Progenitor cell of endocrine pancreas (in vitro differentiated cells): ENCODE data around the gene ARIH2. TPM values are rescaled to one million over a fixed set of nuclear protein-coding genes. Genes with fewer than 3 reads are reported as not detected.
A peak's percentile ranks its signal among the peaks of the same experiment; 100 is the strongest.

Experiments used
- DNase-seq: peaks from one replicate; pipeline ENCODE4 v3.0.0; 2021; ENCODE audit warnings: low spot score; ENCODE audit not compliant: unreplicated experiment
- H3K27ac Mint-ChIP-seq: 2 replicates; pipeline ENCODE4 v1.8.0; 2021; ENCODE audit warnings: mild to moderate bottlenecking, moderate library complexity, mixed read lengths
- H3K27me3 Mint-ChIP-seq: 2 replicates; pipeline ENCODE4 v1.8.0; 2021; ENCODE audit warnings: mixed read lengths
- H3K36me3 Mint-ChIP-seq: 2 replicates; pipeline ENCODE4 v1.8.0; 2022; ENCODE audit warnings: mixed read lengths; ENCODE audit not compliant: insufficient read depth
- H3K4me1 Mint-ChIP-seq: 2 replicates; pipeline ENCODE4 v1.8.0; 2021; ENCODE audit warnings: low read depth, mixed read lengths
- H3K4me3 Mint-ChIP-seq: 2 replicates; pipeline ENCODE4 v1.8.0; 2021; ENCODE audit warnings: low read depth, mild to moderate bottlenecking, moderate library complexity, mixed read lengths
- H3K9me3 Mint-ChIP-seq: 2 replicates; pipeline ENCODE4 v1.8.0; 2021; ENCODE audit warnings: low read depth, mixed read lengths
- CTCF ChIP-seq: fragments of 200-600 bp; sonication (generic); IDR thresholded peaks from one replicate; pipeline ENCODE4 v1.5.0; 2021; ENCODE audit warnings: antibody characterized with exemption, mild to moderate bottlenecking; ENCODE audit not compliant: unreplicated experiment
- total RNA-seq: library from RNA; stranded (reverse); gene quantifications from 2 replicates; pipeline ENCODE4 v1.2.1, GENCODE V29; 2021

ARIH2 gene
- total RNA-seq, 1 donor from 2014 or later: 105 TPM

GRCh38 chr3:49017229-49017970 is 98.8 kb downstream of the ARIH2 start:
- H3K4me1 Mint-ChIP-seq: peaks cover 16% of the 10 kb centered on the region
- no peaks in the 10 kb centered on the region for H3K27me3 Mint-ChIP-seq
- no peaks in the 10 kb centered on the region for H3K9me3 Mint-ChIP-seq
- no peak for TF ChIP-seq CTCF
- H3K4me3 Mint-ChIP-seq: peak overlapping the region; percentile 94
- peak overlapping the region; percentile 76 for H3K27ac Mint-ChIP-seq
- peaks cover 12% of the 10 kb centered on the region for H3K36me3 Mint-ChIP-seq
- no peak for DNase-seq

- no peak for TF ChIP-seq CTCF
- peak within 1 kb of the TSS; percentile 93 for H3K27ac Mint-ChIP-seq
- H3K4me1 Mint-ChIP-seq: peaks cover 23% of the 10 kb centered on the region
- H3K36me3 Mint-ChIP-seq: peaks cover 13% of the 10 kb centered on the region
- no peaks in the 10 kb centered on the region for H3K27me3 Mint-ChIP-seq
- no peaks in the 10 kb centered on the region for H3K9me3 Mint-ChIP-seq
- DNase-seq: peak; percentile 47
- peak within 1 kb of the TSS; percentile 94 for H3K4me3 Mint-ChIP-seq
Observed at GRCh38 chr3:49017971-49018706, 99.5 kb downstream of the ARIH2 start, which contains the start of gene DALRD3. TSS of gene DALRD3 (minus strand) at chr3:49018580. CDS start at chr3:49018564, 16 bp downstream.

- no peak for TF ChIP-seq CTCF
- DNase-seq: no peak
- Mint-ChIP-seq H3K9me3 (no peaks in the 10 kb centered on the region), H3K36me3 (peaks cover 15% of the 10 kb centered on the region), H3K27me3 (no peaks in the 10 kb centered on the region), H3K4me3 (peak overlapping the region; percentile 94), H3K4me1 (peaks cover 25% of the 10 kb centered on the region), H3K27ac (peak overlapping the region; percentile 93)
Observed at GRCh38 chr3:49018707-49019006, 100.0 kb downstream of the ARIH2 start.

- no peak for TF ChIP-seq CTCF
- peaks cover 25% of the 10 kb centered on the region for H3K4me1 Mint-ChIP-seq
- H3K9me3 Mint-ChIP-seq: no peaks in the 10 kb centered on the region
- peaks cover 14% of the 10 kb centered on the region for H3K36me3 Mint-ChIP-seq
- peak overlapping the region; percentile 95 for H3K27ac Mint-ChIP-seq
- DNase-seq: no peak
- peak overlapping the region; percentile 94 for H3K4me3 Mint-ChIP-seq
- H3K27me3 Mint-ChIP-seq: no peaks in the 10 kb centered on the region
Observed at GRCh38 chr3:49019941-49020329, 101.3 kb downstream of the ARIH2 start.

GRCh38 chr3:49020330-49021212 is 101.9 kb downstream of the ARIH2 start:
- peak overlapping the region; percentile 94 for H3K4me3 Mint-ChIP-seq
- peaks cover 25% of the 10 kb centered on the region for H3K4me1 Mint-ChIP-seq
- H3K27me3 Mint-ChIP-seq: no peaks in the 10 kb centered on the region
- peak overlapping the region; percentile 99 for H3K27ac Mint-ChIP-seq
- peaks cover 11% of the 10 kb centered on the region for H3K36me3 Mint-ChIP-seq
- TF ChIP-seq CTCF: no peak
- DNase-seq: no peak
- no peaks in the 10 kb centered on the region for H3K9me3 Mint-ChIP-seq
